H1 (cell line): ENCODE results near the gene GNAI2. TPM values are rescaled to one million over a fixed set of nuclear protein-coding genes. Genes with fewer than 3 reads are reported as not detected.

Source experiments
- BCL11A ChIP-seq, 2 experiments: IDR thresholded peaks; one replicate each; pipeline ENCODE4 v1.6.1; 2011; ENCODE audit warnings: low read depth in 2 of 2, low read length in 2 of 2, mild to moderate bottlenecking in 2 of 2
- CBX8 ChIP-seq: fragments of 300-800, 300-1000 bp; sonication (generic); IDR thresholded peaks from 2 replicates; pipeline ENCODE4 v1.7.1; 2016; ENCODE audit warnings: low read depth, low read length, borderline replicate concordance
- NANOG ChIP-seq: IDR thresholded peaks from 2 replicates; pipeline ENCODE4 v1.6.1; 2011; ENCODE audit warnings: low read length, low read depth, mild to moderate bottlenecking, inconsistent platforms; ENCODE audit not compliant: insufficient read depth, poor library complexity, severe bottlenecking
- polyA plus RNA-seq, 7 experiments: library from polyadenylated mRNA; depleted of rRNA in 3 of 7; stranded (reverse) in 5 of 7; unstranded in 2 of 7; fragments of >200 nt in 5 of 7; fragments of 200-250 nt in 2 of 7; gene quantifications; 1 replicate in 5 of 7; 2 replicates in 1 of 7; 4 replicates in 1 of 7; pipeline versions ENCODE4 v1.2.1 to v1.2.3, GENCODE V29; 2011 to 2013; ENCODE audit warnings: missing spikeins in 2 of 7, mixed read lengths in 2 of 7
- total RNA-seq: library from RNA; stranded (reverse); fragmentation: NEBNext Ultra II Directional; extraction: Animal tissue kit (Norgen Biotek cat#: 25700); gene quantifications from 2 replicates; pipeline ENCODE4 v1.2.1, GENCODE V29; 2021

GNAI2 gene
- total and polyA plus RNA-seq, 2 of the 8 experiments (the other 6 are each of a cell fraction or from before 2014, with no cell fraction given), result 168 to 539 TPM

DNA sequence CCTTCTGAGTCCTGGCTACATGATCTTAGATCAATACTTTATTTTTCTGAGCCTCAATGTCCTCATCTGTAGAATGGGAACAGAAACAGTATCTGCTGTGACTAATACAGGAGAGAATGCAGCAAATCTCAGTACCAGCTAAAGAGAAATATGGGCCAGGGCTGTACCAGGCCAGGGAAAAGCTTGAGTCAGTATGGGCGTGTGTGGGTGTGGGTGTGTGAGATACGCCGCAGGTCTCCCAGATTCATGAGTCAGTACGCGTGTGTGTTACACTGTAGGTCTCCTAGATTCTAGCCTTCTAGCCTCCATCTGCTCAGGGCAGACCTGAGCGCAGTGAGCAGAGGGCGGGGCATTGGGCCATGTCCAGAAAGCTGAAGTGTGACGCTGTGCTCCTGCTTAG, 15.2 kb downstream of the GNAI2 start (continued):
- TF ChIP-seq BCL11A (IDR thresholded peaks at IDR 0.05; ENCODE audit: low read depth in 2 of 2, low read length in 2 of 2) (no peak), CBX8 (no peak), NANOG (no peak)
